HG03442 (cell line): ENCODE results near the gene PDPR.
"Not testable (repeated sequence)": the region's sequence is repeated elsewhere in the genome, so short reads cannot be mapped to it uniquely, and the experiment has no call there.

ENCODE experiments used
- ATAC-seq: cut with Tn5 transposase; IDR thresholded peaks from one replicate; pipeline ENCODE4 v1.9.1; 2021; ENCODE audit warnings: mild to moderate bottlenecking, moderate library complexity; ENCODE audit not compliant: unreplicated experiment

Gene PDPR

DNA sequence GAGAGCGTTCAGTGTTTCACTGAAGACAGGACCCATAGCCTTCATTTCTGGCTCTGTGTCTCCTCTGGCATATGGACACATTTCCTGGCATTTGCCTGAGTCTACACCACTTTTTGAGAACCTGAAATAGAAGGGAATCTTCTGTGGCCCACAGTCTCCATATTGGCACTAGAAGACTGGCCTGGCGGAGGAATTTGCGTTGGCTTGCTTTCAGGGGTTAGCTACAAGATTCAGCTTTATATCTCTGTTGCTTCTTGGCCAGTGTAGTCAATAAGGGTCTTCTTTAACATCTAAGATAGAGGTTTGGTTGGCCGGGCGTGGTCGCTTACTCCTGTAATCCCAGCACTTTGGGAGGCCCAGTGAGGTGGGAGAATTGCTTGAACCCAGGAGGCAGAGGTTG is 46.7 kb downstream of the PDPR start:
- no peak for ATAC-seq

DNA sequence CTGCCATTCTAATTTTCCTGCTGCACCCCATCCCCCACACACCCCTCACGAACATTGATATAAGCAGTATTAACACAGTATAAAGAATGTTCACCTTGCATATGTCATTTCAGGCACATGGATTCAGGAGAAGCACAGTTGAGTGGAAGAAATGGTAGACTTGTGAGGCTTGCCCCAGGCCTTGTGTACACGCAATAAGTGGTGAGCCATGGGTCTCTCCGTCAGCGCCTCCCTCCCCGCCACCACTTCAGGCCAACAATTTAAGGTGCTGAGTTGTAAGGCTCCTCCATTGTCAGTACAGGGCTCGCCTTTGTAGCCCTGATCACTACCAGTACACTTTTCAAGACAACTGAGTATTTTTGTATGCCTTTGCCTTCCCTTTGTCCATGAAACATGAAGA is 47.2 kb downstream of the PDPR start:
- no peak for ATAC-seq

DNA sequence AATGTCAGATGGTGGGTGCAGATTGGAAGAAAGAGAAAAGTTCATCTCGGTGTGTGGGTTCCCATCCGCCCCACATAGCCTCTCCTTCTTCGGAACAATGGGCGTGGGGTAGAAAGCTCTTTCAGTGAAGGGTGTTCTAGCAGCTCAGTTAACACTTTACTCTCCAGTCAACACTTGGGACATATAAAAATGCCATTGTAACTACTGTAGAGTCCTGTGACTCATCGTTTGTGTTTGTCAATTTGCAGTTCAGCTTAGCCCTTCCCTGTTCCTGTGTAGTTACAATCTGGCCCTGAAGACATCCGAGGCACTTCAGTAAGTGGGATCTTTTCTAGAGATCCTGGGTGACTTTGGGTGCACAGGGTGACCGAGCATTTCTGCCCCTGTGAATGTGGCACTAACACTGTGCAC is 47.9 kb downstream of the PDPR start:
- no peak for ATAC-seq

DNA sequence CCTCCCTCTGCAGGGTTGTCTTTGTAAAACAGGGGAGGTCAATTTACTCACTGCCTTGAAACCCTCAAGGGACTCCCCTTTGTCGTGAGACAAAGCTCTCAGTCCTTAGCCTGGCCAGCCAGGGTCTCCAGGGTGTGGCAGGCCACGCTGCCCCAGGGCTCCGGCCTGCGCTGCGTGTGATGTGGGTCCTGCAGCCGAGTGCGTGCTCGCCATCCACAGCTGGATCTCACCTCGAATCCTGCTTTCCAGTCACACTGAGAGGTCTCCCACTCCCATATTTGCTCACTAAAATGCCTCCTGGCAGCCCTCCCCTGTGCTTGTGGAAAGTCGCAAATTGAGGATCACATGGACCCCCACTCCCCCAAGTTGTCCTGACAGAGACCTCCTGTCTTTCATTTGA is 49.5 kb downstream of the PDPR start:
- no peak for ATAC-seq

DNA sequence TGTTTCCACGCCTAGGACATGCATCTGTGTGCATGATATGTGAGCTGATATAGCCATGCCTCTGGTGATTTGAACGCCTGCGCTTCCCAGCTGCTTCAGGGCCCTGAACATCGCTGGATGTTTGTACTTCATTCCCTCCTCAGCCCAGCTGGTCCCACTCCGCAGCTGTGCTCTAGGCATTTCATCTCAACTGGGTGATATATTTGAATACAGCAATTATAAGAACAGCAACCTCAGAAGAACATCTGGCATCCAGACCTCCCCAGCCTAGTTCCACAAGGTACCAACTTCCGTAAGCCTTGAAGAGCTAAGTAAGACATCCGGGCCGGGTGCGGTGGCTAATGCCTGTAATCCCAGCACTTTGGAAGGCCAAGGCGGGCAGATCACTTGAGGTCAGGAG is 52.6 kb downstream of the PDPR start:
- ATAC-seq = not testable (repeated sequence)

DNA sequence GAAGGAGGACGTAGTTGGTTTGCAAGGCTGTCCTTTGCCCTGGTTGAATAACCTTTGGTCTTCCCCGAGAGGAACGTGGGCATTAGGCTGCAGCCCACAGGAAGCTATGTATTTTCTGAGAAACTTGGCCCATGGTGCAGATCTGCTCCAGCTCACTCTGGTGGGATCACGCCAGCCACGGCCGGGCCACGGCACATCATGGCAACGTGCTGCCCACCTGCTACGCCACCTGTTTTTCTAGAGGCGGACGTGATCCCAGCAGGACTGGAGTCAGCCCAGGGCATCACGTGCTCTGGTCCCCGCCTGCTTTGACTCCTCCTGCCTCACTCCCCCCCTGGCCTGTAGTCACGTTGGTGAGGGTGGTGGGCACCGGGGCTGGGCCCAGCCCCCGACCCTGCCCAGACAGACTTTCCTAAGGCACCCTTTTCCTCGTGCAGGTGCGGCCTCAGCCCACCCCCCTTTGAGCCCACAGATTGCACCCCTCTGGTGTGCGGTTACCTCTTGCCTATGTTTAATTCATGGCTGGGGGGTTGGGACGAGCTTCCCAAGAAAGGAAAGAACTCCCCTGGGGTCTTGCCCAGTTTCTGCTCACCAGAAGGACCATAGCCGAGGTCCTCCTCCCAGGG is 59.2 kb downstream of the PDPR start, which contains the start of gene CLEC18C:
Gene CLEC18C, plus strand, starts transcription at position 576 of the 626 bp plus-strand sequence. CDS start 492 bp downstream, outside the sequence.
- not testable (repeated sequence) for ATAC-seq

DNA sequence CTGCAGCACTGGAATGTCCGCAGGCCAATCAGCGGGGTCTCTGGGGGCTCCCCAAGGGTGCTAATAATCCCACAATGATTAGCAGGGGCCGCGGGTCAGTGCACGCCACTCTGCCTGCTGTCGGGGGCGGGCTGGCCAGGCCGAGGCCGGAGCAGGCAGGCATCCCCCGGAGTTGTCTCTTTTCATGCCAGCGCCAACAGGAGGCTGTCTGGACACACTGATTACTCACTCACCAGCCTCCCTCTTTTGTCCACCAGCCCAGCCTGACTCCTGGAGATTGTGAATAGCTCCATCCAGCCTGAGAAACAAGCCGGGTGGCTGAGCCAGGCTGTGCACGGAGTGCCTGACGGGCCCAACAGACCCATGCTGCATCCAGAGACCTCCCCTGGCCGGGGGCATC is 59.8 kb downstream of the PDPR start:
- ATAC-seq = not testable (repeated sequence)

DNA sequence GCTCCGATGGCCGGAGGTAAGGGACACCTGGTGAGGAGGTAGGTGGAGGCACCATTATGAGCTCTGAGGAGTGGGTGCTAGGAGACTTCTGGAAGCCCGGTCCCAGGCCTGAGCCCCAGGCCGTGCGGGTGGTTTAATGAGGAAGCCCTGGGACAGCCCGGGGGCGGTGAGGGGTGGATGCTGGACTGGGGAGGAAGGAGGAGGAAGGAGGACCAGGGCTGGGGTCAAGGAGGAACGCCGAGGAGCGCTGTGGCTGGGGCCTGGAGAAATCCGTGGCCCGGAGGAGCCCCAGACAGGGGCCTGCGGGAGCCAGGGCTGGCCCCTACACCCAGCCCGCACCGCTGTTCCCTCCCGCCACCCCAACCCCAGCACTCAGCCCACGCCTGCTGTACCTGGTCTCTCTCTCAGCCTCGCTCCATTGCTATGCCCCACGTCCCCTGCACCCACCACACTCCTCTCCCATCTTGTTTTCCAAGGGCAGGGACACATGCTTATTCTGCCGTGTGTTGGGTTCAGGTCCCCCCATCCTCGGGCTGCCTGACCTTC is 60.3 kb downstream of the PDPR start:
- ATAC-seq = not testable (repeated sequence)

DNA sequence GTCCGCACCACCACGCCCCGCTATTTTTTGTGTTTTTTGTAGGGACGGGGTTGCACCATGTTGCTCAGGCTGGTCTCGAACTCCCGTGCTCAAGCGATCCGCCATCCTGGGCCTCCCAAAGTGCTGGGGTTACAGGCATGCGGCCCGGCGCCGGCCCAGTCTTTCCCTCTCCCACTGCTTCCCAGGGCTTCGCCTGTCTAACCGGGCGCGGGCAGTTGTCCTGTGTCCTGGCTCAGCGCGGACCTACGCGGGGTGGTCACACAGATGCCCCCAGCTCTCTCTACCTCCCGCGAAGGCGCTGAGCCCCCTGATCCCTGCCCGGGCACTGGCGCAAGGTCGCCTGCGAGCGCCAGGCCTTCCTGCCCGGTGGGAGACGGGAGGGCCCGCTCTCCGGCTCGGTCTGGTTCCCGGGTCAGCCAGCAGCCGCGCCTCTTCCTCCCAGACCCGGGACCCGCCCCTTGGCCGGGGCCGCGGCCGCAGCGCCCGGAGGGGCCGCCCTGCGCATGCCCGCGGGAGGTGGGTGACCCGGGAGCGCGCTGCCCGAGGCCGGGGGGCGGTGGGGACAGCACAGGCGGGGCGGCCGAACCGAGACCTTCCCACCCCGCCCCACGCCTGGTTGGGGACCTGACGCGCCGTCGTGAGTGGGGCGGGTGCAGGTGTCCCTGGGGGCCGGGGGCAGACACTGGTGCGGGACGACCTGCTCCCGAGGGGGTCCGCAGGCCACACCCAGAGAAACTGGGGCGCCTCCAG is 73.9 kb downstream of the PDPR start:
- ATAC-seq = not testable (repeated sequence)

DNA sequence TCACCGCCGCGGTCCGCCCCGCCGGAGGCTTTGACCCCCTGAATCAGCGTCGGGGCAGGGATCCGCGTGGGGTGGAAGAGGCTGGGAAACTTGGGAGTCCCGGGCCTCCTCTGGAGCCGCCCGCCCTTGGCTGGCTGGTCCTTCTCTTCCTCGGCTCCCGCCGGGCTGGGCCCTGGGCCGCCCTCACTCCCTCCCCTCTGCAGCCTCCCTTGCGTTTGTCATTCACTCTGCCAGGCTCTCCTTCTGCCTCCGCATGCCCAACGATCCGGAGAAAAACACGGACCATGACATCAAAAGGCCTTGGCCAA is 74.4 kb downstream of the PDPR start:
- ATAC-seq = not testable (repeated sequence)

DNA sequence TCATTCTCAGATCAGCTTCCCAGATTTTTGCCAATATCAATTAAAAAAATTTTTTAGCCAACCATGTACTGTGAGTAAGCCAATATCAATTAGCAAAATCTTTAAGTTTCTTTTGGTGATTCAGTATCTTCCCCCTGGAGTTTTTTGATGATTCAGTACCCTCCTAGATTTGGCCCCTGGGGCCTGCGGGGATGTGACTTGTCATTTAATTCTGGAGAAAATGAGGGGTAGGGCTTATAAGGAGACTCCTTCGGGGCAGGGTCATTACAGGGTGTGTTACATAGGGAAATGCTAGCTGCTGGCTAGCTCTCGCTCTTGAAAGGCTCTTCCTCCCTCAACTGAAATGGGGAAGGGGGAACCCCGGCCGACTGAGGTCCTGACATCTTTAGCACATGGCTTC is 76.4 kb downstream of the PDPR start:
- ATAC-seq = not testable (repeated sequence)

DNA sequence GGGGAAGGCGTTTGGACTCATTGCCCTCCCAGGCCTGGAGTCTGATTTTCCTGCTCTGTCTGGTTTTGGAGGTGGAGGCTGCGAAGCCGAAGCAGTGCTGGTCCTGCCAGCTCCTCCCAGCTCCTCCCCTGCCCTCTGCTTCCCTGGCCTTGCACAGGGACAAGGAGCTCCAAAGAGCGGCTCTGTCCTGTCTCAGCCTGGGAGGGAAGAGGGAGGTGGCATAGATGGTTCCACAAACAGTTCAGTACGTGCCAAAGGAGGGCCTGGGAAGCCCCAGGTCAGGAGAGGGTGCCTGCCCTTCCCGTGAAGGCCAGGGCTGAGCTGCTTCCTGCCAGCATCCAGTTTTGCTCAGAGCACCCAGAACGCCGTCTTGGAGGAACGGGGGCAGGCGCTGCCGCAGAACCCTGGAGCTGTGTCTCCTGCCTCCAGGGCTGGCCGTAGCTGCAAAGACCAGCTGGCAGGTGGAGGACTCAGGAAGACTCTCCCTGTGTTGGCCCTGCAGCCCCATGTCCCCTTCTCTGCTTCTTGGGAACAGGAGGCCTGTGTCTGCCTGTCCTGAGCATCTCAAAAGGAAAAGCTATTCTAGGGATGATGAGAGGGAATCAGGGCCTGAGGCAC is 82.7 kb downstream of the PDPR start:
- ATAC-seq = not testable (repeated sequence)

DNA sequence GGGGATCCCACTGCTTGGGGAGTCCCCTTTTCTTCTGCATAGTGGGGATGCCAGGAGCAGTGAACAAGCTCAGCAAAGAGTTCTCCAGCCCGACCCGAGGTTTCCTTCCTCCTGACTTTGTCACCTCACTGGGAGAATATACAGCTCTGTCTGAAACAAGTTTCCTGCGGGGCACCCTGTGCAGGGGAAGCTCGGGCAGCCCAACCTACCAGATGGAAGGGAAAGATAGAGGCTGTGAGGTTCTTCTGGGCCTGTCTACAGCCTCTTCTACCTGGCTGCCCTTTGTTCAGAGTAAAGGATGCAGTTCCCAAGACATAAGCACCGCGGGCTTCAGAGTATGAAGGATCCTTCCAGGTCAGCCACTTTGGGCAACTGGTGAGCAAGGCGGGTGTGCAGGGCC is 83.5 kb downstream of the PDPR start:
- ATAC-seq = not testable (repeated sequence)

DNA sequence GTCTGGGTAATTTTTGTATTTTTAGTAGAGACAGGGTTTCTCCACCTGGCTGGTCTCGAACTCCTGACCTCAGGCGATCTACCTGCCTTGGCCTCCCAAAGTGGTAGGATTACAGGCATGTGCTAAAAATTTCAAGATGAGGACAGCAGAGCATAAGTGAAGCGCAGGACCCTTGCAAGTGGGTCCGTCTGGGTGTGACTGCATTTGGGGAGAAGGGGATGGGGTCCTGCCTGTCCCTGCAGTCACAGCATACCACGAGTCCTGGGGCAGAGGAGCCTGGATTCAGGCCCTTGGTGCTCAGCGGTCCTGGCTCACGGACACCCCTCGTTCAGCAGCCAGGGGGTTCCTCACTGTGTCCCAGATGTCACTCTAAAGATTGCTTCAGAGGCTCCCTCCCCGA is 84.1 kb downstream of the PDPR start:
- ATAC-seq = not testable (repeated sequence)

DNA sequence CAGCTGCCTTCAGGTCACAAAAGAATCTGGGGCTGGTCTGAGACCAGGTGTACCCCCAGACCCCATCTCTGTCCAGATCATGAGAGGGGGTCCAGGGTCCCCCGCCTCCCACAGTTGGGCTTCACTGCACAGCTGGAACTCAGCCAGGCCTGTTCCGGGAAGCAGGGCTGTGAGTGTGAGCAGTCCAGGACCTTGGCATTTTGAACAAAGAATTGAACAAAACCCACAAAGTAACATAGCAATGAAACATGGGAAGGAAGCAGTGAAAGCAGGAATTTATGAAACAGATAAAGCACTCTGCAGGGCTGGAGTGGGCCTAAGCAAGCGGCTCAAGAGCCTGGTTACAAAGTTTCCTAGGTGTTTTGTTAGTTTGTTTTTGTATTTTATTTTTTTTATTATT is 84.5 kb downstream of the PDPR start:
- not testable (repeated sequence) for ATAC-seq

DNA sequence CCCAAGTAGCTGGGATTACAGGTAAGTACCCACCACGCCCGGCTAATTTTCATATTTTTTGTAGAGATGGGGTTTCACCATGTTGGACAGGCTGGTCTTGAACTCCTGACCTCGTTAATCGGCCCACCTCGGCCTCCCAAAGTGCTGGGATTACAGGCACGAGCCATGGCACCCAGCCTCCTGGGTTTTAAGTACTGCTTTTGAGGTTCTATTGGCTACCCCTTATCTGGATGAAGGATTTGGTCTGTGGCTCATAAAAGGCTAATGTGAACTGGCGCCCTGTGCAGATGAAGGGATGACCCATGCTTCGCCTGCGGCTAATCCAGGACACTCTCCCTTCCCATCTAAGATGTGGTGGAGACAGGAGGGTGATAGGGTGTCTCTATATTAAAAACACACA is 85.0 kb downstream of the PDPR start:
- ATAC-seq = not testable (repeated sequence)

DNA sequence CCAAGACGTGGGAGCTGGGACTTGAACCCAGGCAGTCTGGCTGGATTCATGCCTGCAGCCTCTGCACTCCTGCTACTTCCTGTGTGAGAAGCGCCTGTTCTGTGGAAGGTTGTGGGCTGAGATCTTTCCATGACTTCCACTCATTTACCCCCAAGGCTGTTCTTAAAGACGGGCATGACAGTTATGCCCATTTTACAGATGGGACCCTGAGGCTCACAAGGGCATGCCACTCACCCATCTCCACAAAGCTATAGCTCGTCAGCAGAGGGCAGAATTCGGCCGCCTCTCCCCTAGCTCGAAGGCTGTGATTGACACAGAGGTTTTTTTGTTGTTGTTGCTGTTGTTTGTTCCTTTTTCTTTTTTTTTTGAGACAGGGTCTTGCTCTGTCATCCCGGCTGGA is 85.9 kb downstream of the PDPR start:
- ATAC-seq = not testable (repeated sequence)

DNA sequence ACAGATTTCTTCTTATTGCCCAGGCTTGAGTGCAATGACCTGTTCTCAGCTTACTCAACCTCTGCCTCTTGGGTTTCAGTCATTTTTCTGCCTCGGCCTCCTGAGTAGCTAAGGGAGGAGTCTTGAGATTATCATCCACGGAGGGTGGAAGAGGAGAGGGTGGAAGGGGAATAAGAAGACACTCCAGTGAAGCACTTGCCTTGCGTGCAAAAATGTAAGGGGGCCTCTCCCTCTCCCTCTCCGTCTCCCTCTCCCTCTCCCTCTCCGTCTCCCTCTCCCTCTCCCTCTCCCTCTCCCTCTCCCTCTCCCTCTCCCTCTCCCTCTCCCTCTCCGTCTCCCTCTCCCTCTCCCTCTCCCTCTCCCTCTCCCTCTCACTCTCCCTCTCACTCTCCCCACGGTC is 89.4 kb downstream of the PDPR start:
- ATAC-seq = not testable (repeated sequence)

DNA sequence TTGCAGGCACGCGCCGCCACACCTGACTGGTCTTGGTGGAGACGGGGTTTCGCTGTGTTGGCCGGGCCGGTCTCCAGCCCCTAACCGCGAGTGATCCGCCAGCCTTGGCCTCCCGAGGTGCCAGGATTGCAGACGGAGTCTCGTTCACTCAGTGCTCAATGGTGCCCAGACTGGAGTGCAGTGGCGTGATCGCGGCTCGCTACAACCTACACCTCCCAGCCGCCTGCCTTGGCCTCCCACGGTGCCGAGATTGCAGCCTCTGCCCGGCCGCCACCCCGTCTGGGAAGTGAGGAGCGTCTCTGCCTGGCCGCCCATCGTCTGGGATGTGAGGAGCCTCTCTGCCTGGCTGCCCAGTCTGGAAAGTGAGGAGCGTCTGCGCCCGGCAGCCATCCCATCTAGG is 89.9 kb downstream of the PDPR start:
- not testable (repeated sequence) for ATAC-seq

DNA sequence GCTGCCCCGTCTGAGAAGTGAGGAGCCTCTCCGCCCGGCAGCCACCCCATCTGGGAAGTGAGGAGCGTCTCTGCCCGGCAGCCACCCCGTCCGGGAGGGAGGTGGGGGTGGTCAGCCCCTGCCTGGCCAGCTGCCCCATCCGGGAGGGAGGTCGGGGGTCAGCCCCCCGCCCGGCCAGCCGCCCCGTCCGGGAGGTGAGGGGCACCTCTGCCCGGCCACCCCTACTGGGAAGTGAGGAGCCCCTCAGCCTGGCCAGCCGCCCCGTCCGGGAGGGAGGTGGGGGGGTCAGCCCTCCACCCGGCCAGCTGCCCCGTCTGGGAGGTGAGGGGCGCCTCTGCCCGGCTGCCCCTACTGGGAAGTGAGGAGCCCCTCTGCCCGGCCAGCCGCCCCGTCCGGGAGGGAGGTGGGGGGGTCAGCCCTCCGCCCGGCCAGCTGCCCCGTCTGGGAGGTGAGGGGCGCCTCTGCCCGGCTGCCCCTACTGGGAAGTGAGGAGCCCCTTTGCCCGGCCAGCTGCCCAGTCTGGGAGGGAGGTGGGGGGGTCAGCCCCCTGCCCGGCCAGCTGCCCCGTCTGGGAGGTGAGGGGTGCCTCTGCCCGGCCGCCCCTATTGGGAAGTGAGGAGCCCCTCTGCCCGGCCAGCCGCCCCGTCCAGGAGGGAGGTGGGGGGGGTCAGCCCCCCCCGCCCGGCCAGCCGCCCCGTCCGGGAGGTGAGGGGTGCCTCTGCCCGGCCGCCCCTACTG is 90.7 kb downstream of the PDPR start:
- ATAC-seq = not testable (repeated sequence)

DNA sequence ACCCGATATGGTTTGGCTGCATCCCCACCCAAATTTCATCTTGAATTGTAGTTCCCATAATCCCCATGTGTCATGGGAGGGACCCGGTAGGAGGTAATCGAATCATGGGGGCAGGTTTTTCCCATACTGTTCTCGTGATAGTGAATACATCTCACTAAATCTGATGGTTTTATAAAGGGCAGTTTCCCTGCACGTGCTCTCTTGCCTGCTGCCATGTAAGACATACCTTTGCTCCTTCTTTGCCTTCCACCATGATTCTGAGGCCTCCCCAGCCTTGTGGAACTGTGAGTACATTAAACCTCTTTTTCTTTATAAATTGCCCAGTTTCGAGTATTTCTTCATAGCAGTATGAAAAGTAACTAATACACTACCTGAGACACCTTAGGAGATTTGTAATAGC is 92.2 kb downstream of the PDPR start:
- ATAC-seq = not testable (repeated sequence)
